ENCODE results near the gene PPP6R1. TPM values are rescaled to one million over a fixed set of nuclear protein-coding genes. Genes with fewer than 3 reads are reported as not detected.

Gene PPP6R1
- total RNA-seq, 1 experiment from 2014 or later: 131 TPM

DNA sequence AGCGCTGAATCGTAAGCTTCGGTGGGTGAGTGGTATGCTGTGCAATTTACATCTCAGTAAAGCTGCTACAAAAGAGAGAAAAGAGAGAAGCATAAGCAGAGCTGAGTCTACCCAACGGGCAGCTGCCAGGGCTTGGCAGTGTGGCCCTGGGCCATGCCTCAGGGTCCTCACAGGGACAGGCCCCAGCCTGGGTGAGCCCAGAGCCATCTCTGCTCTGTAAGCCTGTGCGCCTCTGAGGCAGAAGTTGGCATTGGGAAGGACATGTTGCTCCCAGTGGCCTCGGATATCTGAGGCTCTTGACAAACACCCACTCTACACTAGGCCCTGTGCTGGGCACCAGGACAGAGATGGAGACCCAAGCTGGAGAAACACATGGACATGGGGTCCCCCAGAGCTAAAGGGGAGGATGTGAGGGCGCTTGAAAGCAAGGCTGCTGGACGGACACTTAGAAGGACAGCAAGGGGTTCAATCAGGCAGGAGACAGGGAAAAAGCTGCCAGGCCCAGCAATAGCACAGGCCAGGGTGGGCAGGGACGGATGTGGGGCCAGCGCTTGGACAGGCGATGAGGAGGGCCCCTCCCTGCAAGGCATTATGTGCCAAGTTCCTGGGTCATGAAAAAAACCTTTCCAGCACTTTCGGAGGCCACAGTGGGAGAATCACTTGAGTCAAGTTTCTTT lies 14.7 kb downstream of the PPP6R1 start:
- no peak for DNase-seq (ENCODE audit: low spot score)

GRCh38 chr19:55242517-55242916 lies 16.3 kb downstream of the PPP6R1 start:
- DNase-seq (ENCODE audit: low spot score): no peak

- DNase-seq (ENCODE audit: low spot score): no peak
Measured at GRCh38 chr19:55241935-55242464, 16.8 kb downstream of the PPP6R1 start.

DNA sequence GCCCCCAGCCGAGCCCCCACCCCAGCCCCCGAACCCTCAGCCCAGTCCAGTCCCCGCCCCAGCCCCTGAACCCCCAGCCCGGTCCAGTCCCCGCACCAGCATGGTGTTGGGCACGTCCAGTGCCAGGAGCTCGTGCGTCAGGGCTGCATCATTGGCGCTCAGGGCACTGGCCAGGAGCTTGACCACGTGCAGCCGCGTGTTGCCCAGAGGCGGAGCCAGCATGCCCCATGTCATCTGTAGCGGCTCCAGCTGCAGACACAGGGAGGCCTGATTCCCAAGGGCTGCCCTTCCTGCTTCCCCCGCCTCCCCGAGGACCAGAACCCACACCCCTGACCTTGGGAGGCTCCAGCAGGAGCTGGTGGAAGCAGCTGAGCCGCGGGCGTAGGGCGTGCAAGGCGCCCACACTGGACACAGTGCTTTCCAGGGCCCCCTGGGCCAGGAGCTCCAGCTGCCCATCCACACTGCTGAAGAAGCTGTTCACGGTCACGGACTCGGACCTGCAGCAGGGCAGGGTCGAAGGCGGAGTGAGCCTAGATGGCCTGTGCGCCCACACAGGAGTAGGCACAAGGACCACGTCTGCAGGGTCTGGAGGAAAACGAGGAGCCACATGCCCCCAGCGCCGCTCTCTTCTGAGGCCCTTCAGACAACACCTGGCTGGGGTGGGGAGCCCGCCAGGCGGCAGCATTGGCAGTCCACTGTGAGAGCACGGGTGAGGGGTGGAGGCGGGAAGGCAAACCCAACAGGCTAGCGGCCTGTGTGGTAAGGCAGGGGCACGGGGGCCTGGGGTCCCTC lies 17.5 kb downstream of the PPP6R1 start:
- DNase-seq (ENCODE audit: low spot score): no peak

- DNase-seq (ENCODE audit: low spot score): no peak
Measured at GRCh38 chr19:55240713-55241020, 18.1 kb downstream of the PPP6R1 start.

DNA sequence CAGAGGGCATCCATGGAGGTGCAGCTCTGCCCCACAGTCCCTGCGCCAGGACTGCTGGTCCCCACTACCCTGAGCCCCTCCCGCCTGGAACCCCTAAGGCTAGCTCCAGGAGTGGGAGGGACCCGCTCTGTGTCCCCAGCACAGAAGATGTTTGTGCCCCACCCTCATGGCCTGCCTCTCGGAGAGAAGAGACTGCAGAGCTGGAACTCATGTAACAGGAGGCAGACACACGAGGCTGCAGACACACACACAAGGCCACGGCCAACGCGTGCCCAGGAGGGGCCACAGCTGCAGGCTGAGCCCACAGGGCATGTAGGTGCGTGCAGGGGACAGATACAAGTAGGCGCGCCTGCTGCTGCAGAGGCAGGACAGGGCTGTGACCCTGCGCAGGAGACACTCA lies 19.8 kb downstream of the PPP6R1 start:
- DNase-seq (ENCODE audit: low spot score): no peak

- DNase-seq (ENCODE audit: low spot score): no peak
Measured at GRCh38 chr19:55238030-55238429, 20.8 kb downstream of the PPP6R1 start.

GRCh38 chr19:55232986-55233385 lies 25.8 kb downstream of the PPP6R1 start:
- no peak for DNase-seq (ENCODE audit: low spot score)

- DNase-seq (ENCODE audit: low spot score): no peak
Measured at GRCh38 chr19:55232286-55232602, 26.6 kb downstream of the PPP6R1 start.

DNA sequence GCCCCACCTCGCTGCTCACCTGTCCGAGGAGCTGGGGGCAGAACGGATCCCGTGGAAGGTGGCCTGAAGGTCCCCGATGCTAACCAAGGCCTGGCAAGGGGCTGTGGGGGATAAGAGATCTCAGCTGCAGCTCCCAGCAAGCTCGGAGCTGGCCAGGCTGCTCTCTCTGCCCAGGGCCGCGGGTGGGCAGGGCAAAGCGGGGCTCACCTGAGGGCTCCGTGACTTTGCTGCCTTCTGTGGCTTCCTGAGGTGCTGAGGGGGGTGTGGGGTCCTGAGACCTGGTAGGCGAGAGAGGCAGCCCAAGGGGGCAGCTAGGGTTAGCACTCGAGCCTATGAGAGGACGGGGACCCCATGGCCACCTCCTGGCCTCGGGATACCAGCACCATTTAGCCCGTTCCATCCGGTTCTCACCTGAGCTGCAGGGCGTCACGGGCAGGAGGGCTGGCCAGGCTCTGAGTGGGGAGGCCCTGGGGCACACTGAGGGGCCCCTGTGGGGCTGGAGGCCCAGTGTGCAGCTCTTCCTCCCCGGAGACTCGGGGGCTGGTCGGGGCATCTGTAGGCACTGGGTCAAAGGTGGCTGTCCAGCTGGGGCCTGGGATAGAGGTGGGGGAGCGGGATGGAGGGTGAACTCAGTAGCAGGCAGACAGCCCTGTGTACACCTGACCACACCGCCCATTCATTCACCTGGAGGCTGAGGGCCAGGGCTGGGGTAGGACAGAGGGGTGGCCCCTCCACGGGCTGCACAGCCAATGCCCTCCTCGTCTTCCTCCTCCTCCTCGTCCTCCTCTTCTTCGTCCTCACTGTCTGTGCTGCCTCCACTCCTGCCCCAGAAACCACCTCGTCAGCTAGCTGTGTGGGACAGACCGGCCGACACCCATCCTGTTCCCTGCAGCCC lies 27.2 kb downstream of the PPP6R1 start:
- DNase-seq (ENCODE audit: low spot score): no peak

GRCh38 chr19:55230780-55231179 lies 28.0 kb downstream of the PPP6R1 start:
- no peak for DNase-seq (ENCODE audit: low spot score)

DNA sequence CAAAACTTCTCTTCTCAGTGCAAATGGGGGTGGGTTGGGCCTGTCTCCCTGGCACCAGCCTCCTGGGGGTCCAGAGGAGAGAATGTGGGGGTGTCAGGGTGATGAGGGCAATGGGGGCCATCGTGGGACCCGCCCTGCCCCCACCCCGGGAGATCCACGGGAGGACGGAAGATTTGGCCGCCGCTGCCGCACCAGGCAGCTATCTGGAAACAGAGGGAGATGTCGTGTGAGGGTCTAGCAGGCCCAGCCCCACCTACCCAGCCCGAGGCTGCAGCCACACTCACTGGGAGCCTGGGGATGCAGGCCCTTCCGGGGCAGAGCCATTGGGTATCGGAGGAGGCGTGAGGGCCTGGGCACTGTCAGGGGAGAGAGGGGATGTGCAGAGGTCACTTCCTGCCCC lies 28.5 kb downstream of the PPP6R1 start:
- DNase-seq (ENCODE audit: low spot score): no peak

GRCh38 chr19:55229789-55230182 lies 29.0 kb downstream of the PPP6R1 start:
- DNase-seq (ENCODE audit: low spot score): no peak

- no peak for DNase-seq (ENCODE audit: low spot score)
Measured at GRCh38 chr19:55229145-55229788, 29.6 kb downstream of the PPP6R1 start.

- DNase-seq (ENCODE audit: low spot score): no peak
Measured at GRCh38 chr19:55228403-55229031, 30.3 kb downstream of the PPP6R1 start, which contains the start of gene TMEM86B. TMEM86B (minus strand) TSS chr19:55228763; CDS start chr19:55228741, 22 bp downstream.

DNA sequence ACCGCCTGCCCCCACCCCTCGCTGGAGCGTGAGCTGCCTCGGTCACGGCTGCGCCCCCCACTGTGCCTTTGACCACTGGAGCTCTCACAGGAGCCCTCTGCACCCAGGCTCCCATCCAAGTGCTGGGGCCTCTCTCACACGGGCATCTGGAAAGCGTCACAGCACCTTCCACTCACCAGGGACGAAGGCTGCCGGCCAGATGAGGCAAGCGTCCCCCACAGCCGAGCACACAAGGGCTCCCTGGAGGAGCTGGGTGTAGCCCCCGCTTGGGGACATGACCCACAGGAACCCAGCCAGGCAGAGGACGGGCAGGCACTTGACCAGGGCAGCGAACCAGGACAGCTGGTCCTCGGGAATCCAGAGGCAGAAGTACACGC lies 30.8 kb downstream of the PPP6R1 start:
- DNase-seq (ENCODE audit: low spot score): no peak

GRCh38 chr19:55227241-55228014 lies 31.4 kb downstream of the PPP6R1 start:
- no peak for DNase-seq (ENCODE audit: low spot score)

DNA sequence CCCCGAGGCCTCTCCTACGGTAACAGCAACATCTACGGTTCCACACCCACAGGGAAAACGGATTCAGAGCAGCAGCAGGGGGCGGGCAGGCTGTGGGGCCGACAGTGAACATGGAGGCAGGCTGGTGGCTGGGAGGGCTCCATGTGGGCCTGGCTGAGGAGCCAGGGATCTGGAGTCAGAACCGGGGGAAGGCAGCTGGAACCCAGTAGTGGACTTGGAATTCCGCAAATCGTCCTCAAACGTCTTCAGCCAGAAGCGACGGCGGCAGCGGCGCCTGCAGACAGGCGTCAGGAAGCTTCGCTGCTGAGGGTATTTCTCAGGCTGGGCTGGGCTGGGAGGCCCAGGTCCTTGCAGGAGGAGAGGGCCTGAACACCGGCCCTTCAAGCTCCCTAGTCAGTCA lies 32.0 kb downstream of the PPP6R1 start:
- no peak for DNase-seq (ENCODE audit: low spot score)

DNA sequence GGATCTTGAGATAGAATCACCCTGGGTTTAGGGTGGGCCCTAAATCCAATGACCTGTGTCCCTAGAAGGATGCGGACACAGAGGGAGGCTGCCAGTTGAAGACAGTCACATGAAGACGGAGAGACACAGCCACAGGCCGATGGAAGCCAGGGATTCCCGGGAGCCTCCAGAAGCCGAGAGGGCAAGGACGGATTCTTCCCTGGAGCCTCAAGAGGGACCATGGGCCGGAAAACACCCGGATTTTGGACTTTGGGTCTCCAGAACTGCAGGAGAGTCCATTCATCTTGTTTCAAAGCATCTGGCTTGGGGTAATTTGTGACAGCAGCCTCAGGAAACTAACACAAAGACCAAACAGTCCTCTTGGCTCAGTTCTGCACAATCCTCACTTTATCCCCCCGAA lies 32.5 kb downstream of the PPP6R1 start:
- no peak for DNase-seq (ENCODE audit: low spot score)

- peak; percentile 27 for DNase-seq (ENCODE audit: low spot score)
Measured at GRCh38 chr19:55225415-55225958, 33.3 kb downstream of the PPP6R1 start.

Measured in HT-29 (cell line).